Measurements from ENCODE around the gene ELK4. TPM values are rescaled to one million over a fixed set of nuclear protein-coding genes. Genes with fewer than 3 reads are reported as not detected.

The ELK4 gene
- total and polyA plus RNA-seq, 2 donors (not counting 3 experiments of a cell fraction or from before 2014, with no cell fraction given) = 8.7 to 107 TPM

DNA sequence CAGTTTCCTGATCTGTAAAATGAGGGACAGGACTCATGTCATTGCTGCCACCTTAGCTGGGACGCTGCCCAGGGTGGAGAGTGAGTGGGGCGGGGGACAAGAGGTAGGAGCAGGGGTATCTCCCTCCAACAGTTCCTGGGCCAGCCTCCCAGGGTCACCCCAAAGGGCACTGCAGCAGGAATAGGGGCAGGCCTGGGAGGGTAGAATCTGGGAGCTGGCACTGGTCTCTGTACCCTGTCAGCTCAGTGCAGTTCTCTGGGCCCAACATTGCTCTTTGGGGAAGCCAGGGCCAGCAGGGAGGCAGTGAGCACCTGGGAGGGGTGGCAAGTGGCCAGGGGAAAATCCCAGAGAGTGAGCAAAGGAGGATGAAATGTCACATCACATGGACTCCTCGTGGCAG, 55.8 kb downstream of the ELK4 start:
- Histone ChIP-seq H3K9ac (replicated peaks; ENCODE audit: extremely low read depth, insufficient read depth, low read length) (no peak overlapping the region), H3K79me2 (ENCODE audit: control insufficient read depth, insufficient read depth, low read length) (no peaks in the 10 kb centered on the region), H3K36me3 (ENCODE audit: control insufficient read depth in 2 of 2, extremely low read depth in 1 of 2, insufficient read depth in 2 of 2, low read length in 2 of 2) (no peaks in the 10 kb centered on the region), H3K4me1 (ENCODE audit: control insufficient read depth, extremely low read depth, insufficient read depth, low read length) (no peaks in the 10 kb centered on the region), H3K9me3 (replicated peaks; ENCODE audit: control insufficient read depth, insufficient read depth, low read length) (no peaks in the 10 kb centered on the region), H3K27me3 (ENCODE audit: control insufficient read depth in 2 of 2, insufficient read depth in 2 of 2, low read length in 2 of 2) (peaks cover 21 to 28% of the 10 kb centered on the region in 2 experiments), H4K20me1 (replicated peaks; ENCODE audit: control insufficient read depth, extremely low read depth, insufficient read depth, low read length) (no peaks in the 10 kb centered on the region), H3K27ac (ENCODE audit: insufficient read depth, low read depth, low read length) (no peak overlapping the region), H2AFZ (ENCODE audit: low read depth, low read length) (no peak overlapping the region), H3K4me2 (ENCODE audit: insufficient read depth, low read length) (no peak overlapping the region), H3K9me1 (replicated peaks; ENCODE audit: control insufficient read depth, extremely low read depth, insufficient read depth, low read length) (no peaks in the 10 kb centered on the region), H3K4me3 (replicated peaks in 1 of 3; ENCODE audit: insufficient read depth in 1 of 3, low read depth in 1 of 3, low read length in 3 of 3) (no peak overlapping the region)
- POLR2A ChIA-PET = no interaction called here
- intact Hi-C loops (cut with micrococcal nuclease) = no loop called here
- dilution Hi-C loops (cut with MboI; ENCODE audit: extremely low pct_ligation_motif_present, low sequenced_read_pairs) = no loop called here
- DNase-seq (ENCODE audit: low read depth, low spot score) (no peak), FAIRE-seq (no peak)
- TF ChIP-seq MYC (IDR thresholded peaks at IDR 0.05; ENCODE audit: low read depth, low read length) = no peak
- TF ChIP-seq POLR2A (IDR thresholded peaks at IDR 0.05; ENCODE audit: low read depth, low read length) = no peak
- no peak for TF ChIP-seq GATA2 (IDR thresholded peaks at IDR 0.05; ENCODE audit: insufficient read depth, insufficient read length, low read depth, low read length)
- no peak for TF ChIP-seq POLR2AphosphoS5 (IDR thresholded peaks at IDR 0.05; ENCODE audit: insufficient read depth, low read depth, low read length)
- TF ChIP-seq JUN (IDR thresholded peaks at IDR 0.05; ENCODE audit: borderline replicate concordance, insufficient read depth, insufficient read length, low read depth) = no peak
- no peak for TF ChIP-seq CTCF (IDR thresholded peaks at IDR 0.05; ENCODE audit: extremely low read depth in 1 of 2, insufficient read depth in 1 of 2, low read depth in 1 of 2, low read length in 2 of 2)
- CTCF ChIA-PET = interaction anchor here (1.2 to 3.3 kb wide), 2 partner anchors 13 to 82 kb away, joined by 3 to 22 read pairs; no protein-coding TSS in a partner anchor
- BruUV-seq (replicated peaks) = no TSS peak
